GDM1 (cell line): ENCODE data around the gene HTR1D.

Experiments
- DNase-seq: peaks from one replicate; lab custom pipeline; 2025; lab: John Stamatoyannopoulos, UW

HTR1D gene

GRCh38 chr1:23150125-23150524, 67.2 kb downstream of the HTR1D start:
- DNase-seq: no peak

GRCh38 chr1:23149114-23149513, 68.2 kb downstream of the HTR1D start:
- no peak for DNase-seq

GRCh38 chr1:23148084-23148483, 69.2 kb downstream of the HTR1D start:
- DNase-seq: no peak
